ENCODE data around the gene C17orf107. TPM values are rescaled to one million over a fixed set of nuclear protein-coding genes. Genes with fewer than 3 reads are reported as not detected.

The C17orf107 gene
- 0.26 to 0.39 TPM (median 0.28 TPM) in 5 replicates for total RNA-seq (2022; extraction: Qiagen RNA extraction)

DNA sequence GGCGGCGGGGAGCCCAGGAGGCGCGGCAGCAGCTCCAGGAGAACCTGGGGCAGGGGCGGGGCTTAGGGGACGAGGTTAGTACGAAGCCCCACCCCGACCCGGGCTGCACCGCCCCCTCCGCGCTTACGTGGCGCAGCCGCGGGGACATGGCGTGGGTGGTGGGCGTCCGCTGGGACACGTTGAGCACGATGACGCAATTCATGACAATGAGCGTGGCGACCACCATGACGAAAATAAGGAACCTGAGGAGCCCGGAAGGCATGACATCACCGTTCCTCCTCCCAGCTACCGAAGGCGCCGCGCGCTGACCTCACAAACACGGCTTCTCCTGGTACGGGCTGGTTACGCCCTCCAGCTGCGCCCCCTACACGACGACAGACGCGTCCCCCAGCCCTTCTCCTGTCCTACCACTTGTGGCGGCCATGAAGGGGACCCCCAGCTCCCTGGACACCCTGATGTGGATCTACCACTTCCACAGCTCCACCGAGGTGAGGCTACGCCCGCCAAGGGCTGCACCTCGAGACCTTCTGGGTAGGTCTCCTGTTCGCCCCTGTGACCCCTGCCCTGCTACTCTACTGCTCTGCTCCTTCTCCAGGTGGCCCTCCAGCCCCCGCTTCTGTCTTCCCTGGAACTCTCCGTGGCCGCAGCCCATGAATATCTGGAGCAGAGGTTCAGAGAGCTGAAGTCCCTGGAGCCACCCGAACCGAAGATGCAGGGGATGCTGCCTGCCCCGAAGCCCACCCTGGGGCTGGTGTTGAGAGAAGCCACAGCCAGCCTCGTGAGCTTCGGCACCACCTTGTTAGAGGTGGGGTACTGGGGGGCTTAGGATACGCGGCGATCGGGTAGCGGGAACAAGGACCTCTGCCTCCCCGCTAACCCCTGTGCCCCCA, at the start of gene C17orf107:
Gene C17orf107, plus strand, starts transcription at position 196 of the 890 bp plus-strand sequence. Its CDS starts 227 bp downstream, at position 423.

GRCh38 chr17:4903051-4903818, 3.9 kb downstream of the C17orf107 start, which contains the start of gene CHRNE:
Gene CHRNE (minus strand): TSS chr17:4903098. CDS start chr17:4903063, 35 bp downstream.

DNA sequence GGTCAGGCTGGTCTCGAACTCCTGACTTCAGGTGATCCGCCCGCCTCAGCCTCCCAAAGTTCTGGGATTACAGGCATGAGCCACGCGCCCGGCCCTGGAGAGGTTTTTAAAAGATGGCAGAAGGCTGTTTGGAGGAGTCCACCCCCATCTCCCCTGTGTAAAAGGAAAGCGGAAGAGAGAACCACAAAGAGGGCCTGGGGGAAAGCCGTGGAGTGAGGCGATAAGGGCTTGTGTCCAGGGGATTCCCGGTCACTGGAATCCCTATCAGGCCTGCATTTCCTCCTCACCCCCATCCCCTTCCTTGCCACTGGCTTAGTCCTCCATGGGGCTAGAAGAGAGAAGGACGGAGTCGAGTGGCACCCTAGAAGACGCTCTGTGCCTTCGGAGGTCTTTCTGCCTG, 32.6 kb downstream of the C17orf107 start, which contains the start of gene GP1BA:
Gene GP1BA, plus strand, starts transcription at position 315 of the 400 bp plus-strand sequence. CDS start 328 bp downstream, outside the sequence.

GRCh38 chr17:4939796-4940554, 40.6 kb downstream of the C17orf107 start, which contains the start of the genes RNF167 and SLC25A11:
Gene RNF167 (plus strand): TSS chr17:4940268. CDS start chr17:4940910, 642 bp downstream.
Gene SLC25A11 (minus strand): TSS chr17:4940046. CDS start chr17:4939910, 136 bp downstream.

GRCh38 chr17:4948166-4948930, 49.0 kb downstream of the C17orf107 start, which contains the start of gene PFN1:
Gene PFN1 (minus strand): TSS chr17:4948530. CDS start chr17:4948394, 136 bp downstream.

GRCh38 chr17:4950746-4951204, 51.4 kb downstream of the C17orf107 start, which contains the start of gene ENO3:
Gene ENO3 (plus strand): TSS chr17:4951119. CDS start chr17:4951830, 711 bp downstream.

Other genes starting within 250 kb of the C17orf107 start
- 53.4 to 77.7 TPM (median 76.7 TPM) in 5 replicates for gene PELP1, start 195.4 kb upstream of the C17orf107 start, total RNA-seq (2022; extraction: Qiagen RNA extraction)
- gene ARRB2, start 188.9 kb upstream of the C17orf107 start, total RNA-seq (2022; extraction: Qiagen RNA extraction): 46.9 to 68.9 TPM (median 57.2 TPM) in 5 replicates
- 36.7 to 41.6 TPM (median 39.5 TPM) in 5 replicates for gene MED11, start 168.1 kb upstream of the C17orf107 start, total RNA-seq (2022; extraction: Qiagen RNA extraction)
- 0.32 to 0.52 TPM (median 0.40 TPM) in 5 replicates for gene ZMYND15, start 159.7 kb upstream of the C17orf107 start, total RNA-seq (2022; extraction: Qiagen RNA extraction)
- 13.7 to 21.8 TPM (median 21.1 TPM) in 5 replicates for gene CXCL16, start 159.6 kb upstream of the C17orf107 start, total RNA-seq (2022; extraction: Qiagen RNA extraction)
- 0.34 to 1.2 TPM (median 0.66 TPM) in 5 replicates for gene TM4SF5, start 127.7 kb upstream of the C17orf107 start, total RNA-seq (2022; extraction: Qiagen RNA extraction)
- 0.81 to 1.2 TPM (median 1.0 TPM) in 5 replicates for gene VMO1, start 113.2 kb upstream of the C17orf107 start, total RNA-seq (2022; extraction: Qiagen RNA extraction)
- gene GLTPD2, start 110.6 kb upstream of the C17orf107 start, total RNA-seq (2022; extraction: Qiagen RNA extraction): not detected in 5 replicates
- 454 to 502 TPM (median 480 TPM) in 5 replicates for gene PSMB6, start 103.4 kb upstream of the C17orf107 start, total RNA-seq (2022; extraction: Qiagen RNA extraction)
- 16.1 to 28.8 TPM (median 21.3 TPM) in 5 replicates for gene PLD2, start 92.4 kb upstream of the C17orf107 start, total RNA-seq (2022; extraction: Qiagen RNA extraction)
- gene MINK1, start 66.2 kb upstream of the C17orf107 start, total RNA-seq (2022; extraction: Qiagen RNA extraction): 37.4 to 64.7 TPM (median 58.2 TPM) in 5 replicates
- gene CHRNE, start 3.6 kb downstream of the C17orf107 start, total RNA-seq (2022; extraction: Qiagen RNA extraction): 0.05 to 0.25 TPM (median 0.06 TPM) in 3 of 5 replicates, not detected in the others
- not detected in 5 replicates for gene GP1BA, start 32.7 kb downstream of the C17orf107 start, total RNA-seq (2022; extraction: Qiagen RNA extraction)
- 45.9 to 69.3 TPM (median 67.6 TPM) in 5 replicates for gene SLC25A11, start 40.5 kb downstream of the C17orf107 start, total RNA-seq (2022; extraction: Qiagen RNA extraction)
- 86.7 to 163 TPM (median 139 TPM) in 5 replicates for gene RNF167, start 40.7 kb downstream of the C17orf107 start, total RNA-seq (2022; extraction: Qiagen RNA extraction)
- gene PFN1, start 49.0 kb downstream of the C17orf107 start, total RNA-seq (2022; extraction: Qiagen RNA extraction): 2,234 to 3,252 TPM (median 3,174 TPM) in 5 replicates
- 39.2 to 50.6 TPM (median 42.0 TPM) in 5 replicates for gene ENO3, start 51.6 kb downstream of the C17orf107 start, total RNA-seq (2022; extraction: Qiagen RNA extraction)
- 66.7 to 87.0 TPM (median 69.4 TPM) in 5 replicates for gene SPAG7, start 68.3 kb downstream of the C17orf107 start, total RNA-seq (2022; extraction: Qiagen RNA extraction)
- 19.4 to 41.9 TPM (median 36.7 TPM) in 5 replicates for gene CAMTA2, start 88.1 kb downstream of the C17orf107 start, total RNA-seq (2022; extraction: Qiagen RNA extraction)
- gene INCA1, start 98.0 kb downstream of the C17orf107 start, total RNA-seq (2022; extraction: Qiagen RNA extraction): 1.0 to 1.9 TPM (median 1.5 TPM) in 5 replicates
- gene KIF1C, start 98.4 kb downstream of the C17orf107 start, total RNA-seq (2022; extraction: Qiagen RNA extraction): 108 to 141 TPM (median 136 TPM) in 5 replicates
- 0.34 to 1.0 TPM (median 0.65 TPM) in 5 replicates for gene SLC52A1, start 135.9 kb downstream of the C17orf107 start, total RNA-seq (2022; extraction: Qiagen RNA extraction)
- 0.84 to 1.4 TPM (median 1.1 TPM) in 5 replicates for gene ZFP3, start 178.9 kb downstream of the C17orf107 start, total RNA-seq (2022; extraction: Qiagen RNA extraction)
- gene ZNF232, start 212.3 kb downstream of the C17orf107 start, total RNA-seq (2022; extraction: Qiagen RNA extraction): 3.6 to 4.2 TPM (median 3.8 TPM) in 5 replicates
- 0.02 to 0.05 TPM (median 0.02 TPM) in 5 replicates for gene USP6, start 216.5 kb downstream of the C17orf107 start, total RNA-seq (2022; extraction: Qiagen RNA extraction)